Stimulated activated CD8-positive, alpha-beta memory T cell treated with anti-CD3 and anti-CD28 coated beads, Interleukin-2, amount 100 ng/mL, for 48 hours (primary cell): Measurements from ENCODE around the gene C11orf98.
"Not testable (repeated sequence)": the region's sequence is repeated elsewhere in the genome, so short reads cannot be mapped to it uniquely, and the experiment has no call there.

ENCODE experiments used
- DNase-seq, 2 donors: peaks; one replicate each; pipeline ENCODE4 v3.0.0-alpha.2; 2020; ENCODE audit warnings: low read depth in 2 of 2

The C11orf98 gene

GRCh38 chr11:62682518-62682917 is 17.5 kb upstream of the C11orf98 start:
- no peak for DNase-seq

- no peak for DNase-seq
Observed at GRCh38 chr11:62680825-62681240, 15.8 kb upstream of the C11orf98 start.

DNA sequence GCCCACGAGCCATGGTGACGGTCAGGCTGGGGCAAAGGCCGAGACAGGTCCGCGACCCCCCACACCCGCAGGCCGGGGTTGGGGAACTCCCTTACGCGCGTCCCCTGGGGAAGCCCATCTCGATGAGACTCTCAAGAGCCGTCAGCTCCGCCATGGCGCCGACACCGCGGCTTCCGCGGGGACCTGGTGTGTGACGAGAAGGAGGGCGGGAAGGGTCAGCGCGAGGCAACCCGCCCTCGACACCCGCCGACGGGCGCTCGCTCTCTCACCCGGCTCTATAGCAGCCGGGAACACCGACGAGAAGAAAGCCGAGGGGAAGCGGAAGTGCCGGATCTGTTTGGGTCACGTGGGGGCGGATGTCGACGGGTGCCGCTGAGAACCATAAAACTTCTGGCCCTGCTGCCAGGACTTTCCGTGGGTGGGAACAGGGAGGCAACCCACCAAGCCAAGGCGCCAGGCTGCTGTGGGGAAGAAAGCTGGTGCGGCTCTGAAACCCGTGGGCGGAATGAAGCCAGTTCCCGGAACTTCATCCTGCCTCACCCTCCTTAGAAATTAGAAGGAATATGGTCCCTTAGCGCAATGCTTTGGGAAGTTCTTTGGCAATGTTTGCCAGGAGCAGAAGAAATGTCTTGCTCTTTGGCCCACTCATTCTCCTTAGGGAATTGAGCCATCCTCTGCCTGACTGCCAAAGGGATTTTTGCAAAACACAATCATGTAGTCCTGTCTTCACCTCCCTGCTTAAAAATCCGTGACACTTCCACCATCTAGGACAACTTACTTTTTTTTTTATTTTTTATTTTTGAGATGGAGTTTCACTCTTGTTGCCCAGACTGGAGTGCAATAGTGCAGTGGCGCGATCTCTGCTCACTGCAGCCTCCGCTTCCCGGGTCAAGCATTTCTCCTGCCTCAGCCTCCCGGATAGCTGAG is 14.0 kb upstream of the C11orf98 start, which contains the start of gene UBXN1:
Gene UBXN1 (minus strand): TSS at position 304 of the 927 bp plus-strand sequence. CDS start 150 bp downstream, at position 154.
- DNase-seq = peak; percentile 81 to 83

- DNase-seq = no peak
Observed at GRCh38 chr11:62678433-62678769, 13.4 kb upstream of the C11orf98 start.

DNA sequence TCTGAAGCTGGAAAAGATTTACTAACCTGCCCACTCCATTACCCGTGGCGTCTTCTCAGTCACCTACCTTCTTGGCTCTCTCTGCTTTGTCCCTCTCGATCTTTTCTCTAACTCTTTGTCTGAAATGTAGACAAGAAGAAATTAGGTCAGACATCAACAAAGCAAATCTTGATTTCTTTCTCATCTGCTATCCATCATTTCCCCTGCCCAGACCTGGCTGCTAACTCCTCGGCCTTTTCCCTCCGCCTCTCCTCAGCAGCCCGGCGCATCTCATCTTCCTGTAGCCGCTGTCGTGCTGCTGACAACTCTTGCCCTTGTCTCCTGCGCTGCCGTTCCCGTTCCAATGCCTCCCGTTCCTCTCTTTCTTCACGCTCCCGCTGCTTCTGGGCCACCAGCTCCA is 12.7 kb upstream of the C11orf98 start:
- no peak for DNase-seq

DNA sequence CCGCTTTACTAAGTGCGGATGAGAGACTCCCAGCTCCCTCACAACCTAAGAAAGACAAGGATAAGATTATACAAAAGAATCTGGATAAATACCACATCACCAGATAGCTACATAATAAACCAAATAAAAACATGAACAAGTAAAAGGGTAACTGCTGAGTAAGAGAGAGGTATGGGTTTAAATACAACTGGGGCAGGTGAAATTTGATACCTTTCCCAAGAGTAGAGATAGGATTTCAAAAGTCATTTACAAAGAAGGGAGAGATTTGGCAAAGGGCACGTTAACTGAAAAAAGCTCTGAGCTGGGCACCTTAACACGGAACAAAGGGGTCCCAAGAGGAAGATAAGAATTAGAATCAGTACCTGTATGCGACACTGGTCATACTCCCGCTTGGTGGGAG is 12.1 kb upstream of the C11orf98 start:
- DNase-seq = no peak

DNA sequence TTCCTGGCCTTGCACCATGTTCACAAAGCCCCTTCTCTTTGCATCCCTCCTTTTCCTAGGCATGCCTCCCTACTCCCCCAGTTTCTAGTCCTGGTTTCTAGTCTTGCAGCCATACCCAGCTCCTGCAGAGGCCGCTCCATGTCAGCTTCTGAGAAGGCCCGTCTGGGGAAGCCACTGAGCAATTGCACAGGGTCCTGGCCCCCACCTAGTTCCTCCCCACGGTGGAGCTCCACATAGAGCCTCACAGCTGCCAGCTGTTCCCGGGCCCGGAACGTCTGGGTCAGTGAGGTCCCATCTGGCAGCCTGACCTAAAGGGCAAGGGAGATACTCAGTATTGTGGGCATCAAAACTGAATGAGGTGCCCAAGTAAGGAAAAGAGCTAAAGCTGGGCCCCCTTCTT is 11.7 kb upstream of the C11orf98 start:
- no peak for DNase-seq

DNA sequence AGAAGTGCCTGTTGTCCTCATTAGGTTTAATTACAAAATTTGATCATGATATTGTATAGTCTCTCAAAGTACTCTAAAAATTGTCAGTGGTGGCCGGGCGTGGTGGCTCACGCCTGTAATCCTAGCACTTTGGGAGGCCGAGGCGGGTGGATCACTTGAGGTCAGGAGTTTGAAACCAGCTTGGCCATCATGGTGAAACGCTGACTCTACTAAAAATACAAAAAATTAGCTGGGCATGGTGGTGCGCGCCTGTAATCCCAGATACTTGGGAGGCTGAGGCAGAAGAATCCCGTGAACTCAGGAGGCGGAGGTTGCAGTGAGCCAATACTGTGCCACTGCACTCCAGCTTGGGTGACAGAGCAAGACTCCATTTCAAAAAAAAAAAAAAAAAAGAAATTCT is 10.4 kb upstream of the C11orf98 start:
- DNase-seq = not testable (repeated sequence)

GRCh38 chr11:62673196-62673525 is 8.2 kb upstream of the C11orf98 start:
- DNase-seq = no peak

DNA sequence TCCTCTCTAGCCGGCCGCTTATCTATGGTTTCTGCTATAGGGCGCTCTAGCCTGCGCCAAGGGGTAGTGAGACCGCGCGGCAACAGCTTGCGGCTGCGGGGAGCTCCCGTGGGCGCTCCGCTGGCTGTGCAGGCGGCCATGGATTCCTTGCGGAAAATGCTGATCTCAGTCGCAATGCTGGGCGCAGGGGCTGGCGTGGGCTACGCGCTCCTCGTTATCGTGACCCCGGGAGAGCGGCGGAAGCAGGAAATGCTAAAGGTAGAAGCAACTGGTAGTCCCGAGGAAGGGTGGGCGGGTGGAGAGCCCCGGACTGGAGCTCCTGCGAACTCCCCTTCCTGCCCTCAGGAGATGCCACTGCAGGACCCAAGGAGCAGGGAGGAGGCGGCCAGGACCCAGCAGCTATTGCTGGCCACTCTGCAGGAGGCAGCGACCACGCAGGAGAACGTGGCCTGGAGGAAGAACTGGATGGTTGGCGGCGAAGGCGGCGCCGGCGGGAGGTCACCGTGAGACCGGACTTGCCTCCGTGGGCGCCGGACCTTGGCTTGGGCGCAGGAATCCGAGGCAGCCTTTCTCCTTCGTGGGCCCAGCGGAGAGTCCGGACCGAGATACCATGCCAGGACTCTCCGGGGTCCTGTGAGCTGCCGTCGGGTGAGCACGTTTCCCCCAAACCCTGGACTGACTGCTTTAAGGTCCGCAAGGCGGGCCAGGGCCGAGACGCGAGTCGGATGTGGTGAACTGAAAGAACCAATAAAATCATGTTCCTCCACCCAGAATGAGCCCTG is 6.8 kb upstream of the C11orf98 start, which contains the start of the genes LBHD1 and UQCC3:
Gene LBHD1 (minus strand): TSS at position 660 of the 782 bp plus-strand sequence. CDS start 2,236 bp downstream, outside the sequence.
Gene UQCC3 (plus strand): TSS at position 66 of the 782 bp plus-strand sequence. CDS start 73 bp downstream, at position 139.
- DNase-seq = peak; percentile 60 to 83

DNA sequence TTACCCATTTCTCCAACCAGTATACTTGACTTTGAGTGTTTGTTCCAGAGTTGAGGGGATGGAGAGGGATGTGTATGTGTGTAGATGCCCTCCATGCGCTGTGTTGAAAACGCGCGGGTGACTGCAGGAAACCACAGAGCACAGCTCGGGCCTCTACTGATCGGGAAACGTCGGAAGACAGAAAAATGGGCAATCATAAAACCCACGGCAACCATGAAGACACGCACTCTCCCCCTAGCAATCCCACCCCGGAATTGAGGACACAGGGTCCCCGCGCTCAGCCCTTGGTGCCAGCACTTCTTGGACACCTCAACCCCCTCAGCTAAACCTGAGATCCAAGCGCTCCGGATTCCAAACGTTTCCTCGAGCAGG is 6.2 kb upstream of the C11orf98 start:
- no peak for DNase-seq

DNA sequence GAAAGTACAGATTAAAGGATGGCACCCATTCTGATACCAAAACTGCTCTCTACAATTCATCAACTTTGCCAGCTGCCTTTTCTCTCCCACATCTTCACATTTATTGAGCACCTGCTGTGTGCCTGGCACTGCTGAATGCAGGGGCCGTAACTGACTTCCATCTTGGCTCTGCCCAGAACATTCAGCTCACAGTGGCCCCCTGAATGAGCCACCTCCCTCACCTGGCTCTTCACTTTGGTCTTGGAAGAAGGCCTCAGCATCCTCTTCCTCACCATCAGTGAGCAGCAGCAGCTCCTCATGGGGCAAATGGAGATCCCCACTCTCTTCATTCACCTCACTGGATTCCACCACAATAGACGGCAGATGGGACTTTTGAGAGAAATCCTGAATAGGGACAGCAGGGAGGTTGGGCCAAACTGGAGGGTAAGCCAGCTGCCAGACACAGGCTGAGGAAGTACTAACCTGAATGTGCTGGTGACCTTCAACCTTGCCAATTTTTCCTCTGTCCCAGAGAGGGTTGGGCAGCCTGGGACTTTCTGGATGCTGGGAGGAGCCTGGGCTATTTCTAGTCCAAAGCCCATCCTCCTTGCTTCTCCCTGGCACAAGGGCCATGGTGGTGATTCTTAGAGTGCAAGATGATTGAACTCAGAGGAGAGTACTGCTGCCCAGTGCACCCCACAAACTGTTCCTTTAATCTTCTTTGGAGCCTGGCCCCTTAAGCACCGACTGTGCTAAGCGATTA is 4.6 kb upstream of the C11orf98 start:
- DNase-seq = no peak

DNA sequence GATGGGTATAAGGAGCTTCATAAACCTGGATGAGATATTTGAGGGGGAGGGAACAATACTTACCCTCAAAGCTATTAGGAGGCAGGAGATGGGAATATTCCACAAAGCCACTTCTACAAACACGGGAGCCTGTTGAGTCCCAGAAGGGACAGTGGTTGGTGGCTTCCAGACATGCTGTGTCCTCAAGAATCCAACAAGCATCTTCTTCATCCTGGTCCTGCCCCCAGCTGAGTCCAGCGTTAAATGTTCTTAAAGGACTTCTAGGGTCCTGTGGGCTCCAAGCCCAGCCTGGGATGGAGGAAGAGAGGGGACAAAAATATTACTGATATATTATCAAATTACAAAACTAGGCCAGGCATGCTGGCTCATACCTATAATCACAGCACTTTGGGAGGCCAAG is 2.5 kb upstream of the C11orf98 start:
- no peak for DNase-seq

DNA sequence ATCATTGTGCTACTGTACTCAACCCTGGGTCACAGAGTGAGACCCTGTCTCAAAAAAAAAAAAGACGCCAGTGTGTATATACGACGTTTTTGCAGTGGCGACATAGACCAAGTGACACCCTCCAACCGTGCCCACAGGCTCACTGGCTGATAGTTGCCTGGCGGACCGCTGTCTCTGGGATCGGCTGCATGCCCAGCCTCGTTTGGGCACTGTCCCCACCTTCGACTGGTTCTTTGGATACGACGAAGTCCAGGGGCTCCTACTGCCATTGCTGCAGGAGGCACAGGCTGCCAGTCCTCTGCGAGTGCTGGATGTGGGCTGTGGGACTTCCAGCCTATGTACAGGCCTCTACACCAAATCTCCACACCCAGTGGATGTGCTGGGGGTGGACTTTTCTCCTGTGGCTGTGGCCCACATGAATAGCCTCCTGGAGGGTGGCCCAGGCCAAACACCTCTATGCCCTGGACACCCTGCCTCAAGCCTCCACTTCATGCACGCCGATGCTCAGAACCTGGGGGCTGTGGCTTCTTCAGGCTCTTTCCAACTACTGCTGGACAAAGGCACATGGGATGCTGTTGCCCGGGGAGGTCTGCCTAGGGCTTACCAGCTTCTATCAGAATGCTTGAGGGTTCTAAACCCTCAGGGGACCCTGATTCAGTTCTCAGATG is 1.4 kb upstream of the C11orf98 start:
- DNase-seq = no peak

DNA sequence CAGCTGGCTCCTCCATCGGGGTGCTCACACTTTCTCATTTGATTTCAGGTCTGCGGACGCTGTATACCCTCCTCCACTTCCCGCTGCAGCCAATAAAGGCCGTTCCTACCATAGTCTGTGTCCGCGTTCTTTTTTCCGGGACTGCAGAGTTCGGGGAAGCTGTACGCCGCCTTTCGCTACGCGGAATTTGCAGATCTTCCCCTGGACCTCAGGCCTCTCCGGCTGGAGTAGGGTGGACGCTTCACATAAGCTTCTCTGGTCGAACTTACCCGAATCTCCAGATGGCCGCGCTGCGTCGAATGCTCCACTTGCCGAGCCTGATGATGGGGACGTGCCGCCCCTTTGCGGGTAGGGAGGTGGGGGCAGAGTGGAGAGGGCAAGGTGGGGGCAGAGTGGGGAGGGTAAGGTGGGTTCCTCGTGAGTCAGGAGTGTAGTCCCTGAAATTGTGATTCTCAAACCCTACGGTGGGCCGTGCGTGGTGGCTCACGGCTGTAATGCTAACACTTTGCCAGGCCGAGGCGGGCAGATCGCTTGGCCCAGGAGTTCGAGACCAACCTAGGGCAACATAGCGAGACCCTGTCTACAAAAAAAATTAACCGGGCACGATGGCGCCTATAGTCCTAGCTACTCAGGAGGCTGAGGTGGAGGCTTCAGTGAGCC is 719 bp upstream of the C11orf98 start:
- peak; percentile 50 to 57 for DNase-seq

DNA sequence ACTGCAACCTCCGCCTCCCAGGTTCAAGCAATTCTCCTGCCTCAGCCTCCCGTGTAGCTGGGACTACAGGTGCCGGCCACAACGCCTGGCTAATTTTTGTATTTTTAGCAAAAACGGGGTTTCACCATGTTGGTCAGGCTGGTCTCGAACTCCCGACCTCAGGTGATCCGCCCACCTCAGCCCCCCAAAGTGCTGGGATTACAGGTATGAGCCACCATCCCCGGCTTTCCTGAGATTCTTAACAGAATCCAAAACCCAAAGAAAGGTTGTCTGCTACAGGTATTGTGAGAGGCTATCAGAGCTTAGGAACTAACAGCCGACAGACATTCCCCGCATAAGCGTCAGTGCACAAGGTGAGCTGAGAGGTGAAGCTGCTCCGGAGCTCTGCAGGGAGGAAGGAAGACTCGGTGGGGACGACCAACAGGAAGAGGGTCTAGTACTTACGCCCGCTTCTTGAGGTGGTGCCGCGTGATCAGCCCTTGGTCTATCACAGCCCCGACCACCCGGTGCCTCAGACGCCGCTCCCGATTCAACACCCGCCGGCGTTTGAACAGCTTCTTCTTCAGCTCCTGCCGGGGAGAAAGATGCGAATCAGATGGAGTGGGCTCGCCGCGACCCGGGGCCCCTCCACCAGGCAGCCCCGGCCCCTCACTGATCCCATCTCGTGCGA is 470 bp downstream of the C11orf98 start:
- peak in 1 of 2 donors; percentile 46 for DNase-seq

GRCh38 chr11:62656796-62657429 is 8.1 kb downstream of the C11orf98 start:
- no peak for DNase-seq

GRCh38 chr11:62654297-62654696 is 10.7 kb downstream of the C11orf98 start:
- DNase-seq = no peak

DNA sequence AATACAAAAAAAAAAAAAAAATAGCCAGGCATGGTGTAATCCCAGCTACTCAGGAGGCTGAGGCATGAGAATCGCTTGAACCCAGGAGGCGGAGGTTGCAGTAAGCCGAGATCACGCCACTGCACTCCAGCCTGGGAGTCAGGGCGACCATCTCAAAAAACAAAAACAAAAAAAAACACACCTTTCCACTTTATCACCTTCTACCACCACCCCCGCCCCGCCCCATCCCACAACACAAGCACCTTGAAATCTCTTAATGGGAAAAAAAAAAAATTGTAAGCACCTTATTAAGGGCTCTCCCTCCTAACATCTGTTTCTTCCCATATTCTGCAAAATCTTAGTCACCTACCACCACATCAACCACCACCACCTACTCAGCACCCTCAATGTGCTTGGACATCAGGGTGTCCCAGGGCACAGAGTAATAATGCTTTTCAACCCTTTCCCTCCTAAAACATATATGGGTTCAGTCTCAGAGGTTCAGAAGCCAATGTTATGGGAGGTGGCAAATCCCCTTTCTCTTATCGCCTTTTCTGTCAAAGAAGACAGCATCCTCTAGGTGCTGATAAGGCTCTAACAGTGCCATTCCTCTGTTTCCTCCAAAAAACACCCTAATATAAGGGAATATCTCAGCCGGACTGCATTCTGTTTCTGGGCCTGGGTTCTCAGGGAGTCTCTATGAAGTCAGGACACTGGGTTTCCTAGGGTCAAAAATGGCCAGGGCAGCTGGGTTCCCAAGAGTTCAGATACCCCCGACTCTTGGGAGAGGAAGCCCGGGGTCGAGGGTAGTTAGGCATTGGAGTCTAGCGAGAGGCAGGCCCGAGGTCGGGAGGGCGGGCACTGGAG is 12.6 kb downstream of the C11orf98 start:
- no peak for DNase-seq
